K562 (cell line): ENCODE measurements around the gene ARMC7. TPM values are rescaled to one million over a fixed set of nuclear protein-coding genes. Genes with fewer than 3 reads are reported as not detected.

ENCODE experiments used
- ARHGAP35 ChIP-seq: fragments of 450-650 bp; IDR thresholded peaks from 2 replicates; pipeline ENCODE4 v1.6.1; 2018; ENCODE audit not compliant: partially characterized antibody
- ARID4B ChIP-seq: sonication (generic); formaldehyde crosslinking; IDR thresholded peaks from 2 replicates; pipeline ENCODE4 v1.8.0; 2022; ENCODE audit warnings: mild to moderate bottlenecking, missing genetic modification reagents
- BRD4 ChIP-seq: fragments of 200-600 bp; sonication (generic); IDR thresholded peaks from 2 replicates; pipeline ENCODE4 v1.6.1; 2017; ENCODE audit warnings: inconsistent platforms
- DDX20 ChIP-seq: fragments of 450-650 bp; IDR thresholded peaks from 2 replicates; pipeline ENCODE4 v1.6.1; 2016; ENCODE audit warnings: missing genetic modification characterization, low read depth, mild to moderate bottlenecking, missing compliant biosample characterization, moderate library complexity
- EHMT2 ChIP-seq: fragments of 450-650 bp; IDR thresholded peaks from 2 replicates; pipeline ENCODE4 v1.6.1; 2018; ENCODE audit warnings: antibody characterized with exemption
- FOSL1 ChIP-seq: fragments of 200-800 bp; sonication (Bioruptor generic); conservative IDR thresholded peaks from 2 replicates; pipeline ENCODE4 v1.6.1; 2016; ENCODE audit warnings: missing genetic modification characterization, missing compliant biosample characterization
- FOXO4 ChIP-seq: fragments of 450-650 bp; formaldehyde crosslinking; IDR thresholded peaks from 2 replicates; pipeline ENCODE4 v1.4.0; 2020; ENCODE audit warnings: mild to moderate bottlenecking, moderate library complexity
- HNRNPH1 ChIP-seq: fragments of 200-400 bp; formaldehyde crosslinking; optimal IDR thresholded peaks from 2 replicates; pipeline ENCODE3; 2017; ENCODE audit warnings: low read depth, mild to moderate bottlenecking, low read length, moderate library complexity
- NFATC3 ChIP-seq: fragments of 450-650 bp; IDR thresholded peaks from 2 replicates; pipeline ENCODE4 v1.6.1; 2017; ENCODE audit warnings: mild to moderate bottlenecking
- PBX2 ChIP-seq, 2 experiments: IDR thresholded peaks in 1 of 2; conservative IDR thresholded peaks in 1 of 2; 2 replicates each; pipeline ENCODE4 v1.6.1; 2016; ENCODE audit warnings: low read depth in 2 of 2, mild to moderate bottlenecking in 1 of 2, missing compliant biosample characterization in 1 of 2, missing genetic modification characterization in 1 of 2, moderate library complexity in 1 of 2
- POLR2AphosphoS2 ChIP-seq: IDR thresholded peaks from 2 replicates; pipeline ENCODE4 v1.6.1; 2012; ENCODE audit warnings: low read length, improper control_type of control experiment
- PREB ChIP-seq: sonication (generic); formaldehyde crosslinking; IDR thresholded peaks from 2 replicates; pipeline ENCODE4 v1.8.1; 2023; ENCODE audit warnings: mild to moderate bottlenecking, missing genetic modification reagents
- PTBP1 ChIP-seq: fragments of 200-400 bp; formaldehyde crosslinking; IDR thresholded peaks from 2 replicates; pipeline ENCODE4 v1.6.1; 2017; ENCODE audit warnings: low read depth, low read length
- TCF7 ChIP-seq: sonication (generic); IDR thresholded peaks from 2 replicates; pipeline ENCODE4 v1.6.1; 2016; ENCODE audit warnings: antibody characterized with exemption, borderline replicate concordance
- TRIM24 ChIP-seq, 2 experiments: fragments of 450-650 bp; IDR thresholded peaks; 2 replicates each; pipeline ENCODE4 v1.6.1; 2016
- ZNF165 ChIP-seq: fragments of 250-450 bp; sonication (Bioruptor Pico); IDR thresholded peaks from 2 replicates; pipeline ENCODE4 v1.4.0; 2020; ENCODE audit warnings: borderline replicate concordance
- ZNF263 ChIP-seq: sonication (generic); formaldehyde crosslinking; IDR thresholded peaks from 2 replicates; pipeline ENCODE4 v1.8.0; 2022; ENCODE audit warnings: mild to moderate bottlenecking, missing genetic modification reagents, borderline replicate concordance
- ZNF699 ChIP-seq: fragments of 250-450 bp; sonication (Bioruptor Pico); IDR thresholded peaks from 2 replicates; pipeline ENCODE4 v1.8.0; 2021; ENCODE audit warnings: mild to moderate bottlenecking, moderate library complexity; ENCODE audit not compliant: insufficient replicate concordance
- polyA plus RNA-seq, 8 experiments: library from polyadenylated mRNA; depleted of rRNA in 4 of 8; stranded (reverse) in 5 of 8; unstranded in 3 of 8; fragments of >200 nt; fragmentation: Nextera tagmentation in 2 of 8; fragmentation: Illumina TruSeq in 1 of 8; extraction: Ambion mirVana in 2 of 8; extraction: Trizol in 1 of 8; gene quantifications; 2 replicates each; pipeline versions ENCODE4 v1.2.1 to v1.2.3, GENCODE V29; 2011 to 2014; ENCODE audit warnings: inconsistent platforms in 1 of 8, missing spikeins in 1 of 8
- total RNA-seq, 7 experiments: library from RNA; depleted of rRNA in 6 of 7; stranded (reverse); fragments of >200 nt in 6 of 7; fragmentation: Illumina TruSeq in 2 of 7; extraction: Trizol in 2 of 7; gene quantifications; 2 replicates each; pipeline versions ENCODE4 v1.2.1 to v1.2.3, GENCODE V29; 2011 to 2021; ENCODE audit warnings: low replicate concordance in 1 of 7

Gene ARMC7
- total and polyA plus RNA-seq, 9 of the 15 experiments (the other 6 are each of a cell fraction or from before 2014, with no cell fraction given), result 1.4 to 15.2 (median 5.9) TPM

- TF ChIP-seq ARID4B (CRISPR knock-in tag), result peak; percentile 74
- TF ChIP-seq PREB, result no peak
- no peak for TF ChIP-seq DDX20 (tag)
- no peak for TF ChIP-seq ZNF699 (CRISPR knock-in tag)
- TF ChIP-seq NFATC3, result no peak
- TF ChIP-seq PBX2 (CRISPR knock-in tag; IDR thresholded peaks at IDR 0.05; ENCODE audit: low read depth), result peak; percentile 80
- peak; percentile 99 for TF ChIP-seq PBX2 (tag; conservative IDR thresholded peaks at IDR 0.05; ENCODE audit: low read depth)
- no peak for TF ChIP-seq EHMT2
- TF ChIP-seq ARHGAP35, result no peak
- no peak for TF ChIP-seq HNRNPH1
- no peak for TF ChIP-seq PTBP1
- no peak for TF ChIP-seq ZNF165
- TF ChIP-seq TCF7, result no peak
- TF ChIP-seq FOXO4, result no peak
- TF ChIP-seq BRD4, result no peak
- TF ChIP-seq POLR2AphosphoS2, result peak; percentile 65; the same call in 1 of the 2 replicates
- peak in 1 of 2 experiments; percentile 48; a peak in 1 of 4 replicates for TF ChIP-seq TRIM24 (IDR thresholded peaks at IDR 0.05)
- TF ChIP-seq FOSL1 (tag), result peak; percentile 71
- no peak; the same call in none of the 2 replicates for TF ChIP-seq ZNF263 (CRISPR knock-in tag)
Observed at GRCh38 chr17:75154195-75155106, 44.7 kb downstream of the ARMC7 start, which contains the start of gene JPT1 (continued).
